ENCODE results near the gene PPP2R2C.

The PPP2R2C gene

GRCh38 chr4:6394671-6395081 lies 77.7 kb downstream of the PPP2R2C start:
- DNase-seq = no peak

GRCh38 chr4:6393544-6394475 lies 78.6 kb downstream of the PPP2R2C start:
- DNase-seq = no peak

GRCh38 chr4:6393066-6393465 lies 79.3 kb downstream of the PPP2R2C start:
- DNase-seq = no peak

- no peak for DNase-seq
Measured at GRCh38 chr4:6392407-6392806, 80.0 kb downstream of the PPP2R2C start.

- DNase-seq = no peak
Measured at GRCh38 chr4:6391852-6392188, 80.6 kb downstream of the PPP2R2C start.

GRCh38 chr4:6391186-6391851 lies 81.1 kb downstream of the PPP2R2C start:
- DNase-seq = no peak

- DNase-seq = no peak
Measured at GRCh38 chr4:6390356-6390755, 82.1 kb downstream of the PPP2R2C start.

GRCh38 chr4:6389142-6389825 lies 83.1 kb downstream of the PPP2R2C start:
- DNase-seq = no peak

GRCh38 chr4:6388713-6389112 lies 83.7 kb downstream of the PPP2R2C start:
- DNase-seq = no peak

- DNase-seq = no peak
Measured at GRCh38 chr4:6387946-6388345, 84.5 kb downstream of the PPP2R2C start.

GRCh38 chr4:6386091-6386490 lies 86.3 kb downstream of the PPP2R2C start:
- DNase-seq = no peak

GRCh38 chr4:6385288-6385687 lies 87.1 kb downstream of the PPP2R2C start:
- DNase-seq = no peak

GRCh38 chr4:6384541-6384940 lies 87.9 kb downstream of the PPP2R2C start:
- DNase-seq = no peak

- no peak for DNase-seq
Measured at GRCh38 chr4:6383929-6384328, 88.5 kb downstream of the PPP2R2C start.

GRCh38 chr4:6383009-6383404 lies 89.4 kb downstream of the PPP2R2C start:
- no peak for DNase-seq

- no peak for DNase-seq
Measured at GRCh38 chr4:6381571-6382123, 90.8 kb downstream of the PPP2R2C start.

GRCh38 chr4:6380746-6381410 lies 91.5 kb downstream of the PPP2R2C start:
- no peak for DNase-seq

- no peak for DNase-seq
Measured at GRCh38 chr4:6379767-6380745, 92.4 kb downstream of the PPP2R2C start.

GRCh38 chr4:6378493-6379445 lies 93.6 kb downstream of the PPP2R2C start:
- DNase-seq = no peak
